ENCODE measurements around the gene TBX2.

Gene TBX2

DNA sequence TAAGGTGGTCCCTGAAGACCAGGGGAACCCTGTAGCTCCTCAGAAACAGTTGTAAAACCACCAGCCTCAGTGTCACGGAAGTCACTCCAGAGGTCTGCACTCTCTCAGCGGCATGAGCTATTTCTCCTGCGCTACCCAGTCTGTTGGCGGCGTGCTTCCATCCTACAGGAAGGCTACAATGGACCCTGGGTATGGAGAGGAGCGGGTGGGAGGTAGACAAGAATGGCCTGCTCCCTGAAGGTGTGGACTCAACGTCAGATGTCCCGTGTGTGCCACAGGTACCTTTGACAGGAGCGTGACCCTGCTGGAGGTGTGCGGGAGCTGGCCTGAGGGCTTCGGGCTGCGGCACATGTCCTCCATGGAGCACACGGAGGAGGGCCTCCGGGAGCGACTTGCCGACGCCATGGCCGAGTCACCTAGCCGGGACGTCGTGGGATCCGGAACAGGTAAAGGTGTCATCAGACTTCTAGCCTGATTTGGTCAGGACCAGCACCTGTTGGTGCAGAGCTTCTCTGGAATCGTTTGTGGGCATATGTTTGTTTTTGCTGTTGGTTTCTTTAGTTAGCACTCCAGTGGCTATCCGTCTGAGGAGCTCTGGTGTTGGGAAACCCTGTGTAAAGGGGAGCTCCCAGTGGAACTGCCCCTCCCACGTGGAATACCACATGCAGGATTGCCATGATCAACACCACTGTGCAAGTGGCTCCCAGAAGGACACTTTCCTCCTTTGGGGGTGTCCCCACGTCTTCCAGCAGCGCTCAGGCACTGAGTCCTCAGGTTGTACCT lies 31.4 kb upstream of the TBX2 start:
- FAIRE-seq, result no peak
- DNase-seq (ENCODE audit: extremely low spot score, insufficient read length, low read depth), result no peak

DNA sequence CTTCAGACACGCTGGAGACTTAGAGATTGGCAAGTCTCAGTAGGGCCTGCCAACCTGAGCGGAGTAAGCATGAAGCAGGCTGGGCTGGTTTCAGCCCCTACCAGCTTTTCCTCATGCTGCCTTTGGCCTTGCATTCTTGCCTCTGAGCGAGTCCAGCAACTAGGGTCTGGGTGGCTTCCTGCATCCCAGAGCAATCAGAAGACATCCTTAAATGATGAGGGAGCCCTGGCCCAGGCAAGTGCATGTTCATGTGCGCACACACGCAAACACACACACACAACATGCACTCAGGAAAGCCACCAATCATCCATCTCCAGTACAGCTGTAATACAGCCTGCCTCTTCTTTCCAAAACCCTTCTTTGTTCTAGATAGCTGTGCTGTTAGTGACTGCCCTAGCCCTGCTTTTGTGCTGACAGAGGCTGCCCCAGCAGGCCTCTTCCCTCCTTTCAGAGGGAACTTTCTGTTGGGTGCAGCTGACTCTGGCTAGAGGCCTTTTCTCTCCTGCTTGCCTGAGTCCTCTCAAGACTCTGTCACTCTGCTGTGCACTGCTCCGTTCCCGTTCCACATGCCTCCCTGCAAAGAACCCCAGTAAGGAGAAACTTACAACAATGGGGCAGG lies 30.7 kb upstream of the TBX2 start:
- no peak for FAIRE-seq
- DNase-seq (ENCODE audit: extremely low spot score, insufficient read length, low read depth), result no peak

DNA sequence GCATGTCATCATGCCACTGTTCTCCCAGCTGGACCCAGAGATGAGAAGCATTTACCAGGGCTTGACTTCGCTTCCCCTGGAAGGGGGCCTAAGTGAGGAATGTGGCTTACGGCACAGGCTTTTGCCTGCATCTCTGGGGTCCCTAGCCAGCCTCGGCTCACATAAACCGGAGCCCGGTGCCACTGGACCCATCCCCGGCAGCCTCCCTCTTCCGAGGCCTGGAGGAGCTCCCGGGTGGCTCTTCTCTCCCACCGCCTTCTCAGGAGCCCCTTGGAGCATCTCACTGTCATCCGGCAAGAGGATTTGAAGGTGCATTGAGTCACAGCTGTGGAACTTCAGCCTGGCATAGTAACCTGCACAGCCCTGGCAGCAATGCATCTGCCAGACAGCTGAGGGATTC lies 29.9 kb upstream of the TBX2 start:
- DNase-seq (ENCODE audit: extremely low spot score, insufficient read length, low read depth), result no peak
- no peak for FAIRE-seq

DNA sequence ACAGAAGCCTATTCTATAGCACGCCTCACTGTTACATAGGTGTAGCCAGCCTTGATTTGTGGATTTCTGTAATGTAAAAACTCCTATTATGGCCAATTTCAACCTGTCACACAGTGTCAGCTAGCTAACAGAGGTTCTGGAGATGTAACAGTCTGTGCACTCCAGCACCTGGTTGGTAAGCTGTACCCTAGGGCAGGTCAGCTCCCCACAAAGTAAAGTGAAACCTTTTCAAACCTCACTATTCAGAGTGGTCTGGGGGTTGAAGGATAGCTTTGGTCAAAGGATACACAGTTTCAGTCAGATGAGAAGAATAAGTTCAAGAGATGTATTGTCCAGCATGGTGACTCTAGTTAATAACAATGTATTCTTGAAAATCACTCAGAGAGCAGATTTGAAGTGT lies 28.5 kb upstream of the TBX2 start:
- FAIRE-seq (no peak), DNase-seq (ENCODE audit: extremely low spot score, insufficient read length, low read depth) (no peak)

DNA sequence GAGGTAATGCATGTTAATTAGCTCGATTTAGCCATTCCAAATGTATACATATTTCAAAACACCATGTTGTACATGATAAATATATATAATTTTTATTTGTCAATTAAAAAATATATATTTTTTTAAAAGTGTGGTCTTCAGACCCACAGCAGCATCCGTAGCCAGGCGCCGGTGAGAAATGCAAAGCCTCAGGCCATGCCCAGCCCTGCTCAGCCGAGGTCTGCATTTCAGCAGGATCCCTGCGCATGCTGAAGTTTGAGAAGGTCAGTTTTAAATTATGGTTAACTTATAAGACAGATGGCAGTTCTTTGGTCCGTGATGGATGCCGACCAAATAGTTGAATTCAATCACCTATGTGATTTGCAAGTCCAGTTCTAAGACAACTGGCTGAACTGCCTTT lies 28.0 kb upstream of the TBX2 start:
- FAIRE-seq (no peak), DNase-seq (ENCODE audit: extremely low spot score, insufficient read length, low read depth) (no peak)

DNA sequence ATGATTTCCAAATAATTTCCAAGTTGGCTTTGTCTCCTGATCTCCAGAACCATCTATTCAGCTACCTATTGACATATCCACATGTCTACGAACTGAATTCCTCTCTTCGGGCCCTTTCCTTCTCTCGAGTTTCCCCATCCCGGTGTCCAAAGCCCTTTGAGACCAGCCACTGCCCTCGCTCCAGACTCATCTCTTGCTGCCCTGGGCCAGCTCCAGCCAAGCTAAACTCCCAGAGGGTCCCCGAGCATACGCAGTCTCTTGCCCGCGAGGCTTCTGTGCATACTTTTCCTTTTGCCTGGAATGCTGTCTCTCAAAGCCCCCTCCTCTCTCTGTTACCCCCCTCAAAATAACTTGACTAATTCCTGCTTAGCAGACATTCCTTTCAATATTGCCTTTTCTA lies 27.2 kb upstream of the TBX2 start:
- DNase-seq (ENCODE audit: extremely low spot score, insufficient read length, low read depth) (no peak), FAIRE-seq (no peak)

DNA sequence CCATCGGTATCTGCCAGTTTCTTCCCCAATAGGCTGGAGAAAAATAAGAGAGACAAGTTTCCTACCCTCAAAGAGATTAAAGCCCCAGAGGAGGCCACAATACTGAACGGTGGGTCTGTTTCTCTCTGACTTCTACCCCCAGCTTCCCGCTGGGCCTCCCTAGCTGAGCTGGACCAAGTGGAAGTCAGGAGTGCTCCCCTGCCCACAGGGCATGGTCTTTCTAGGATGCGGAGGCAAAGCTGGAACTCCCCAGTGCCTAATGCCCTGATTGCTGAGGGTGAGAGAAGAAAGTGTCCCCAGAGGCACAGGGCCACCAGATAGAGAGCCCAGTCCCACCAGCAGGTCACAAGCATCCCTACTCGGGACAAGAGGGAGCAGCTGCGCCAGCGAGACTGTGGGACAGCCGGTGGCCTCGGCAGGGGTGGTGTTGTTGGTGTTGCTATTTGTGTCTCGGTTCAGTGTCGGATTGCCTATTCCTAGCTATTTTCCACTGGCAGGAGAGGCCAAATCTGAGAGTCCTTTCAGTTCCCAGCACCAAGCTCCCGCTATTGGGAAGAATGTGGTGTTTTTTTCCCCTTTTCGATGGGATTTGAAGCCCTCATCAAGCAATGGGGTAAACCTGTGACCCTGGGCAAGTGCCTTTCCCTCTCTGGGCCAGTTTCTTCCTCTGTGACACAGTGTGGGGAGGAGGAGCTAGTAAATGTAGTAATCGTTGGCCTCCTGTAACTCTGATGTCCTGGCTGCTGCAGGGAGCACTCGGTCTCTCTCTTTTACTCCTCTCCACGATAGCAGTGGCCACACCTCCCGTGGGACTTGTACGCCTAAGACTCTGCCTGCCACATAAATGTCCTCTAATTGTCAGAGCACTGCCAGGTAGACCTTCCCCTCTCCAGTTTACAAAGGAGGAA lies 22.5 kb upstream of the TBX2 start:
- no peak for FAIRE-seq
- no peak for DNase-seq (ENCODE audit: extremely low spot score, insufficient read length, low read depth)

DNA sequence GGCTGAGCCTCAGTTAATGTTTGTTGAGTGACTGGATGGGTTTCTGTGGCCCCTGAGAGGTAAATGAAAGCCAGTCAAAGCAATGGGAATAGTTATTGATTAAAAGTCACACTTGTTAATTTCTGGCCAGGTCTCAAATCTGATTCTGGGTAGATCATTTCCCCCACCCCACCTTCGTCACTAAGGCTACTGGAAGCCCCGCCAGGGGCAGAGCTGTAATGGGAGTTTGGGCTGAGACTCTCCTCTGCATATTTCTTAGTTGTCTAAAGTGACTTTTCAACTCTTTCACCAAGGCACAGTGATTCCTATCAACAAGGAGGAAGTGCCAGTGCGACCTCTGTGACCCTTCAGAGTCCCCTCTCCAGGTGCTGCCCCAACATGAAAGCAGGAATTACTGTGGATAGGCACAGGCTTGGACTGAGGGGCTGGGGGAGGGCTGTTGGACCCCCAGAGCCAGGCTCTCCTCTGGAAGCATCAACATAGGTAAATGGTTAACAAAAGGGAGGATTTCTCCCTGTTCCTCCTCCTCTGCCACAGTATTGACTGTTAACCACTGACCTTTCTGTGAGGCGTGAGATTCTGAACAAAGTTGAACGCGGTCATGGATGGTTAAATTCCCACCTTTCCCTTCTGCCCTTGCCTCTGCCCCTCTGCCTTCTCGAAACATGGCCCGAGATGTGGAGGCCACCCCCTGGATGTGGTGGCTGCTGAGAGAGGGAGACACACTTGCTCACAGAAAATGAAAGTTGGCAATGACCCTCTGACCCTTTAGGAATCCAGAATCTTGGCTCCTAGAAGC lies 20.8 kb upstream of the TBX2 start:
- no peak for DNase-seq (ENCODE audit: extremely low spot score, insufficient read length, low read depth)
- FAIRE-seq, result no peak

DNA sequence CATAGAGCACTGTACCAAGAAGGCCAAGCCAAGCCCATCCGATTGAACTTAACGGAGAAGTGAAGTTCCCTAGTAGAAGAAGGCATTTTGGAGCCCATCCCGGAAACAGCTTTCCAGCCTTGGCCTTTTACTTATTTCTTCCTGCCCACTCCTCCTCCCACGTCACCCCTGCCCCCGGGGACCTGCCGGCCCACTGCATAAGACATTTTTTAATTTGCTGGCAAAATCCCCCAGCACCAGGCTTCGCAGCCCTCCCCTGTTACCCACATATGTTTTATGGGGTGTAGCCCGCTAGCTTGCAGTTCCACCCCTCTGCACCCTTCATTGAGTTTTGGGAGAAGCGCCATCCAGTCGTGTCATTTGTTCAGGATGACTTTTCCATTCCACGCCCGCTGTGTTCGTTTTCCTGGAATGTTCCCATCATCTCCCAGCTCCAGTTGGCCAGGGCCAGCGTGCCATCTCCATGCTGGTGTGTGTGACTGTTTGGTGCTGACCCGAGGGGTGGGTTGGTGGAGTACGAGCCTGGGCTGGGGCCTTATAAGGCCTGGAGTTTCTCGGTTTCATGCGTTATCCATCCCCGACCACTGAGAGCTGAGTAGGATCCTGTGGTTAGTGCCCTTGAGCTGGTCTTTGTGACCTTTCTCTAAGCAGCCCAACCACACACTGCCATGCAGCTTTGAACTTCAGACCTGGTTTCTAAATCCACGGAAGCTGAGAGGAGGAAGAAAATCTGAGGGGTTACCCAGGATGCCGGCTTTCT lies 20.0 kb upstream of the TBX2 start:
- no peak for FAIRE-seq

DNA sequence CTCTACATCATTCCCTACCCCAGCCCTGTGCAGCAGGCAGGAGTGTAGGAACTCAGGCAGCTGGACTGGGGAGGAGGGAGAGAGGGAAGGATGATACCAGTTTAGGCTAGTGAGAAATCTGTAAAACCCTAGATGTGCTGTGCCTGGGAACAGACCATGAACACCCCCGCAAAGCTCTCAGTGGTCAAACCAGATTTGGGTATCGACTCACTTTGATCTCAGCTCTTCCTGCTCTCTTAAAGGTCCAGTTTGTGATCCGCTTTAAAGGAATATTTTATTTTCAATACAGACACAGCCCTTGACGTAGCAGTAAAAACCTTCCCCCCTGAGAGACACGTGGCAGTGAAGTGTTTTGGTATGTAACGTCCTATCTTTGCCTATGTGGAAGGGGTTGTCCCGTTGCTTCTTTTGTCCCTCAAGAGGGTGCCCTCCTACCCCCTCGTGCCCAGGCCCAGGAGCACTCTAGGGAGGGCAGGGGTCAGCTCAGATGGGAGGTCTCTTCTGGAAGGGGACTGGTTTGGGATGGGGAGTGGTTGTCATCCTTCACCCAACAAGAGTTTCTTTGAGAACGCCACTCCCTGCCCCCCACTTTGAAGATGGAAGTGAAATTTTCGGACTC lies 19.3 kb upstream of the TBX2 start:
- FAIRE-seq (no peak), DNase-seq (ENCODE audit: extremely low spot score, insufficient read length, low read depth) (no peak)

More for the DNA sequence above, 20.0 kb upstream of the TBX2 start:
- no peak for DNase-seq (ENCODE audit: extremely low spot score, insufficient read length, low read depth)

DNA sequence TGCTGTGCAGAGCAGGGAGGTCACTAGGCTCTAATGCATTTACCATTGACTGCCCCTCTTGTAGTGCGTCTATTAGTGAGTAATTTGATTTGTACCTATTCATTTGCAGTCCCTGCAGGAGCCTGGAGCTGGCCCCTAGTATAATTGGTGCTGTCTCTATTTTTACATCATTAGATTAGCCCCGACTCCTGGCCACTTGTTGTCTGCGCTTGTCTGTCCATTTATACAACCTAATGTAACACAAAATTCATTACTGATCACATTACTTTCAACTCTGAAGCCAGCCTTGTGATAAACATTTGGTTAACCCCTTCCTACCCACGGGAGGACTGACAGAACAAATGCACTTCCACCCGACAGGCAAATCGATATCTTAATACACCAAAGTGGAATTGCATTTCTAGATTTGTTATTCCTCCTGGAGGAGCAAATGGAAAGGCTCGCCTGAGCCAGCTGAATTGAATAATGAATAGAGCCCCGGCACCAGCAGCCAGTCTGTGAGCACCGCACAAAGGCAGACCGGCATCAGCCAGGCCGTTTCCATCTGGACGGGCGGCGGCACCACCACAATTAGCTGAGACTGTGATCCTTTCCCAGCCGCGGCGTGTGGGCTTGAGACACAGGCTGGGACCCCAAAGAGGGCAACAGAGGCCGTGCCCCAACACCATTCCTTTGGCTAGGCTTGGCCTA lies 18.7 kb upstream of the TBX2 start:
- FAIRE-seq, result no peak
- DNase-seq (ENCODE audit: extremely low spot score, insufficient read length, low read depth), result no peak

DNA sequence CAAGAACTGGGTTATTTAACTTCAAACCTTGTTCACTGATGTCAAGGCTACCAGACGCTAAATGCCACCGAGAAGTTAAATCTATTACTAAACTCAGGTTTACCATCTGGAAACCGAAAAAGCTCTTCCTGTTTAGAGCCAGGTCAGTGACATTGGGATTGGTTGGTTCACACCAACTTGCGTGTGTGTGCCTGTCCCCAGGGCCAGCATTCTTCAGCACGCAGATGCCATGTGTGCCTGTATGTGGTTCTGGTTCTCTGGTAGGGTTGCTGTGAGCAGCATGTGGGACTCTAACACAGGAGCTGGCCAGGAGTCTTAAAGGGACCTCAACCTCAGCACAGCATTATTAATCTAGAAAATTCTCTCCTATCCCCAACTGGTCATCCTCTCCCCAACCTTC lies 18.1 kb upstream of the TBX2 start:
- DNase-seq (ENCODE audit: extremely low spot score, insufficient read length, low read depth) (no peak), FAIRE-seq (no peak)

DNA sequence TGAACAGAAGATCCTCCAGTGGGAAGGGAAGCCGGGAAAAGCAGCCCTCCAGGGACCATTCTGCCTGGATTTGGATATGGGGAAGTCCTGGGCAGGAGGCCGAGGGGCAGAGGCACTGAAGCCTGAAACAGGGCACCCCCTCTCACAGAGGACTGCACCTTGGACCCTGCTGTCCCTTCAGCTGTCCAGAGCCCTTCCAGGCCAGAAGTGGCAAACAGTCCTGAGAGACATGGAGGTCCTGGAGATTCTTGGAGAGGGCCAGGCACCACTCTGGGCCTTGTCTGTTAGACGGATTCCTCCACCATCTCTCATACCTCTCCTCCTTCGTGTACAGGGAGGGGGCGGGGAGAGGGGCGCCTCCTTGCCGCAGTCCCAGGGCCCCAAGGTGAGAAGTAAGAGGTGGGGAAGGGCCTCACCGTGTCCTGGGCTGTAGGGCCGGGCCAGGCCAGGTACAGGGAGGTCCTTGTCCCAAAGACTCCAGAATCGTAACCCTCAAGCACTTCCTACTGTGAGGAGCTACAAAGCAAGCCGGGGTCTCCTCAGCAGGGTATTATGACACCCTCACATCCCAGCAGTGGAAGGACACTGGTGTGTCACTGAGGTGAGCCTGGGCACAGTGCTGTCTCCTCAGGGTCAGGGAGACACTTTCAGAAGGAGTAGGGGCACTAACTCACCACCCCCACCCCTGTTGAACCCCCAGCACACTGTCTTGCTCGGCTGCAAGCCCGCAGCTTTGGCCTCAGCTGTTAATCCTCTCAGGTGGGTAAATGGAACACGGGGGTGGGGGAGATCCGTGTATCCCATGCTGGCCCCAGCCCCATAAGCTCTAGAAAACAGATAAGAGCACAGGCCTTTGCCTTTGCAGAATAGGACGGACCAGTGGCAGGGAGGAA lies 16.6 kb upstream of the TBX2 start:
- DNase-seq (ENCODE audit: extremely low spot score, insufficient read length, low read depth), result no peak
- FAIRE-seq, result no peak

DNA sequence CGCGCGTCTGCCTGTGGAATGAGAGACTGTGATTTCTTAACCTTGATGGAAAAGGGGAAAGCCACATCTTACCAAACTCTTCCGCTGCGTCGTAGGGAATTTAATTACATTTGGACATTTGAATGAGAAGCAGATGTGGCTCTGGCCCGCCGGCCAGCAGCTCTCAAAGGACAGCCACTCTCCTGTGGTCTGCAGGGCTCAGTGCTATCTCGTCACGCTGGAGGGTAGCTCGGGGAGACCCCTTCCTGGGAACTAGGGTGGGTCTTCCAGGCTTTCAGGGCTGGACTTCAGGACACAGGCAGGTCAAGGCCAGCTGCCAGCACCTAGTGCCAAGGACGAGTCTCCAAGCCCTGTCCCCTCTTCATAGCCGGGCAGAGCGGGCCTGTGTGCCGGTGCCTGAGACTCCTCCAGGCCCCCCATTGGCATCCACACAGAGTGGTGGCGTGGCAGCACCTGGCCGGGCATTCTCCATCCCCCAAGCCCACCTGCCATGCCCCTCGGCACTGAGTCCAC lies 15.9 kb upstream of the TBX2 start:
- DNase-seq (ENCODE audit: extremely low spot score, insufficient read length, low read depth) (no peak), FAIRE-seq (no peak)

DNA sequence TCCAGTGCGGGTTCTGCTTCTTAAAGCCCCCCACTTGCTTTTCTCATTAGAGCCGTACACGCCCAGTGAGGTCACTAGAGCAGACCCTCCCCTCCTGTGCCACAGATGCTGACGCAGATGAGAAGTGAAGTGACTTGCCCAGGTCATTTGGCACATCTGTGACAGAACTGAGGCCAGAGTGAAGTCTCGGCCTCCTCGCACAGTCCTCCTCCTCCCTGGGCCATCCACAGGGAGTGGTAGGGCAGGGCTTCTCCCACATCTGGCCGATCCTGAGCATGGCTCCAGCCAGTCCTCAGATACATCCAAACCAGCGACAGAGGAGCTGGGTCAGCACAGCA lies 15.3 kb upstream of the TBX2 start:
- DNase-seq (ENCODE audit: extremely low spot score, insufficient read length, low read depth) (no peak), FAIRE-seq (no peak)

DNA sequence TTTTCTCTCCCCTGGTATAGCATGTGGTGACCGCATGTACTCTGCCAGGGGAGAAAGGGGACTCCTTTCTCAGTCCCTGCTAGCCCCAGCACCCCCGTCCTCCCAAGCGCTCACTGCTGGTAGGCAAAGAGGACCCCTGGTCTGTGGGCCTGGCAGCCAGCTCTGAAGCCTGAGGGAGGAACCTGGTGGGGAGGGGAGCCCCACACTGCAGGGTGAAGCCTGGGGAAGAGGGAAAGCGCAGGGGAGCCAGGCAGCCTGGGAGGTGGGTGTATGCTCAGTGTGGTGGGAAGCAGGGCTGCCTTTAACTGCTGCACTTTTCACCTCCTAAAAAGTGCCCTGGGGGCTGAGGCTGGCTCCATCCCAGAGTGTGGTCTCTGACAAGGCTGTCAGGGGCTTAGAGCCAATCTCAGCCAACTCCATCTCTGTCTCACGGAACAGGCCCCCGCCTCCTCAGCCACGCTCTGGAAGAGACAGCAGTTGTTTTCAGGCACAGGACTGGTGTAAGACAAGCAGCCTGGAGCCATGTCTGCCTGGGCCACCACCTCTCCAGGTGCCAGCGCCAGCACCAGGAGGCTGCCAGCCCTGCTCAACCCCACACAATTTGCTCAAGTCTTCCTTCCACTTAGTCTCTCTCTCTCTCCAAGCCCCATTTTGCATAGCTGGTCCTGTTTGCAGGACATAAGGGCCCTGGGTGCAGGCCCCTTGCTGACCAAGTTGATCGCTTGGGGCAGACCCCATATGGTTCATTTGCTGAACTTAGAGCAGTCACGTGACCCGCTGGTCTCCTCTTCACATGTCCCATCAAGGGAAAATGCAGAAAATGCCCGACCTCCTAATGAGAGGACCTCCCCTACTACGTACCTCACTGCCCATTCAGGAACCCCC lies 14.7 kb upstream of the TBX2 start:
- FAIRE-seq (no peak), DNase-seq (ENCODE audit: extremely low spot score, insufficient read length, low read depth) (no peak)
